Neuronal stem cell (in vitro differentiated cells): Measurements from ENCODE around the gene HMCN1.

ENCODE experiments used
- DNase-seq: peaks from one replicate; pipeline ENCODE4 v3.0.0-alpha.2; 2013; ENCODE audit warnings: low spot score
- H2AFZ ChIP-seq: one replicate; pipeline ENCODE4 v1.6.1; 2013; ENCODE audit warnings: mild to moderate bottlenecking, low read length, inconsistent platforms
- H2AK5ac ChIP-seq: 2 replicates; pipeline ENCODE4 v1.6.1; 2013; ENCODE audit warnings: low read depth, mild to moderate bottlenecking, inconsistent platforms, low read length, moderate library complexity, mixed read lengths
- H2BK120ac ChIP-seq: 2 replicates; pipeline ENCODE4 v1.6.1; 2013; ENCODE audit warnings: low read depth, mild to moderate bottlenecking, inconsistent platforms, low read length, moderate library complexity, mixed read lengths
- H2BK12ac ChIP-seq: one replicate; pipeline ENCODE4 v1.6.1; 2013; ENCODE audit warnings: low read length, inconsistent platforms
- H2BK15ac ChIP-seq: 2 replicates; pipeline ENCODE4 v1.6.1; 2013; ENCODE audit warnings: mild to moderate bottlenecking, low read length, inconsistent platforms, mixed read lengths
- H2BK5ac ChIP-seq: one replicate; pipeline ENCODE4 v1.6.1; 2013; ENCODE audit warnings: inconsistent platforms, mild to moderate bottlenecking, low read length, moderate library complexity
- H3K14ac ChIP-seq: one replicate; pipeline ENCODE4 v1.6.1; 2013; ENCODE audit warnings: low read length, inconsistent platforms
- H3K18ac ChIP-seq: 2 replicates; pipeline ENCODE4 v1.6.1; 2013; ENCODE audit warnings: low read length, inconsistent platforms
- H3K23ac ChIP-seq: 2 replicates; pipeline ENCODE4 v1.6.1; 2013; ENCODE audit warnings: low read depth, mild to moderate bottlenecking, mixed read lengths, low read length, inconsistent platforms; ENCODE audit not compliant: poor library complexity
- H3K27ac ChIP-seq: replicated peaks from 3 replicates; pipeline ENCODE4 v1.5.1; 2013; ENCODE audit warnings: low read length, inconsistent platforms
- H3K27me3 ChIP-seq, 3 experiments: 2 replicates each; pipeline ENCODE4 v1.6.1; 2013; ENCODE audit warnings: low read length in 3 of 3, mild to moderate bottlenecking in 2 of 3, inconsistent platforms in 1 of 3, low read depth in 1 of 3, mixed read lengths in 1 of 3, moderate library complexity in 1 of 3; ENCODE audit not compliant: control insufficient read depth in 3 of 3, insufficient read depth in 3 of 3
- H3K36me3 ChIP-seq, 2 donors: replicated peaks in 1 of 2; 2 replicates each; pipeline ENCODE4 v1.6.1; 2013; ENCODE audit warnings: low read length in 2 of 2; ENCODE audit not compliant: control insufficient read depth in 2 of 2, insufficient read depth in 2 of 2
- H3K4ac ChIP-seq: 2 replicates; pipeline ENCODE4 v1.6.1; 2013; ENCODE audit warnings: inconsistent platforms, mild to moderate bottlenecking, low read length, moderate library complexity
- H3K4me1 ChIP-seq, 2 donors: 1 replicate in 1 of 2; 2 replicates in 1 of 2; pipeline ENCODE4 v1.6.1; 2013; ENCODE audit warnings: low read length in 2 of 2, low read depth in 1 of 2; ENCODE audit not compliant: control insufficient read depth in 2 of 2, insufficient read depth in 1 of 2
- H3K4me2 ChIP-seq: one replicate; pipeline ENCODE4 v1.6.1; 2013; ENCODE audit warnings: mild to moderate bottlenecking, low read length, inconsistent platforms; ENCODE audit not compliant: insufficient read depth, poor library complexity, severe bottlenecking
- H3K4me3 ChIP-seq, 2 donors: 2 replicates each; pipeline ENCODE4 v1.5.1; 2013; ENCODE audit warnings: low read length in 2 of 2, mild to moderate bottlenecking in 2 of 2, inconsistent platforms in 1 of 2, moderate library complexity in 1 of 2
- H3K79me1 ChIP-seq: one replicate; pipeline ENCODE4 v1.6.1; 2013; ENCODE audit warnings: low read depth, mild to moderate bottlenecking, inconsistent platforms, low read length, moderate library complexity
- H3K9ac ChIP-seq: one replicate; pipeline ENCODE4 v1.6.1; 2013; ENCODE audit warnings: mild to moderate bottlenecking, low read depth, low read length, inconsistent platforms; ENCODE audit not compliant: poor library complexity
- H3K9me3 ChIP-seq, 2 donors: replicated peaks in 1 of 2; 2 replicates each; pipeline versions ENCODE3 to v1.6.1; 2013; ENCODE audit warnings: low read length in 2 of 2, mild to moderate bottlenecking in 2 of 2, inconsistent platforms in 1 of 2, low read depth in 1 of 2, mixed read lengths in 1 of 2, moderate library complexity in 1 of 2; ENCODE audit not compliant: control insufficient read depth in 2 of 2, insufficient read depth in 1 of 2
- H4K8ac ChIP-seq: one replicate; pipeline ENCODE4 v1.6.1; 2013; ENCODE audit warnings: low read depth, mild to moderate bottlenecking, inconsistent platforms, low read length, moderate library complexity
- H4K91ac ChIP-seq: one replicate; pipeline ENCODE4 v1.6.1; 2013; ENCODE audit warnings: low read length, low read depth, mild to moderate bottlenecking, inconsistent platforms; ENCODE audit not compliant: poor library complexity
- whole genome bisulfite sequencing, 2 donors: extraction: QIAGEN DNeasy Blood & Tissue Kit; methylation state at CpG; one replicate each; pipeline ENCODE4 v1.1.7; 2013; ENCODE audit warnings: missing lambda C conversion rate in 2 of 2, mixed read lengths in 1 of 2; ENCODE audit not compliant: insufficient read length in 2 of 2, insufficient replicate concordance in 1 of 2; ENCODE audit errors: extremely low coverage in 2 of 2; 5-methylcytosine and 5-hydroxymethylcytosine counted together

Gene HMCN1

GRCh38 chr1:186014370-186015037 lies 280.3 kb downstream of the HMCN1 start:
- no peak overlapping the region for H2BK120ac ChIP-seq
- H3K14ac ChIP-seq, result no peak overlapping the region
- no peak overlapping the region for H4K91ac ChIP-seq
- H3K4ac ChIP-seq, result no peak overlapping the region
- H3K4me1 ChIP-seq, result no peaks in the 10 kb centered on the region
- no peak overlapping the region for H3K9ac ChIP-seq
- no peak overlapping the region for H3K27ac ChIP-seq
- H3K79me1 ChIP-seq, result no peaks in the 10 kb centered on the region
- no peak overlapping the region for H3K4me2 ChIP-seq
- no peaks in the 10 kb centered on the region for H3K27me3 ChIP-seq
- H2BK15ac ChIP-seq, result no peak overlapping the region
- no peak overlapping the region for H3K18ac ChIP-seq
- no peak overlapping the region for H4K8ac ChIP-seq
- DNase-seq, result no peak
- no peak overlapping the region for H3K23ac ChIP-seq
- H2BK5ac ChIP-seq, result no peak overlapping the region
- no peak overlapping the region for H2AK5ac ChIP-seq
- no peaks in the 10 kb centered on the region for H3K9me3 ChIP-seq
- H2BK12ac ChIP-seq, result no peak overlapping the region
- H2AFZ ChIP-seq, result no peak overlapping the region
- no peak overlapping the region for H3K4me3 ChIP-seq
- H3K36me3 ChIP-seq, result no peaks in the 10 kb centered on the region

- Histone ChIP-seq H2BK12ac (no peak overlapping the region), H2BK5ac (no peak overlapping the region), H2AFZ (no peak overlapping the region), H2AK5ac (no peak overlapping the region), H4K91ac (no peak overlapping the region), H3K4me2 (no peak overlapping the region), H3K27ac (no peak overlapping the region), H3K36me3 (no peaks in the 10 kb centered on the region), H3K4me3 (no peak overlapping the region), H4K8ac (no peak overlapping the region), H3K27me3 (no peaks in the 10 kb centered on the region), H3K9ac (no peak overlapping the region), H3K9me3 (no peaks in the 10 kb centered on the region), H3K4me1 (no peaks in the 10 kb centered on the region), H3K23ac (no peak overlapping the region), H2BK15ac (no peak overlapping the region), H3K18ac (no peak overlapping the region), H2BK120ac (no peak overlapping the region), H3K14ac (no peak overlapping the region), H3K79me1 (no peaks in the 10 kb centered on the region), H3K4ac (no peak overlapping the region)
- no peak for DNase-seq
These were observed 282.7 kb downstream of the HMCN1 start for GRCh38 chr1:186016856-186017255.

GRCh38 chr1:186022184-186022583 lies 288.0 kb downstream of the HMCN1 start:
- no peak overlapping the region for H3K4me3 ChIP-seq
- no peak overlapping the region for H3K14ac ChIP-seq
- WGBS, 2 donors, result no CpG with 5 or more reads among the region's 1 CpG
- no peak overlapping the region for H2AK5ac ChIP-seq
- no peak overlapping the region for H3K23ac ChIP-seq
- no peak overlapping the region for H2AFZ ChIP-seq
- no peak overlapping the region for H4K8ac ChIP-seq
- no peak overlapping the region for H3K9ac ChIP-seq
- no peaks in the 10 kb centered on the region for H3K4me1 ChIP-seq
- H3K36me3 ChIP-seq, result peaks cover 0 to 2% of the 10 kb centered on the region in 2 donors
- H2BK15ac ChIP-seq, result no peak overlapping the region
- H2BK120ac ChIP-seq, result no peak overlapping the region
- H3K4ac ChIP-seq, result no peak overlapping the region
- no peak overlapping the region for H3K4me2 ChIP-seq
- no peak overlapping the region for H2BK12ac ChIP-seq
- no peak overlapping the region for H3K18ac ChIP-seq
- H3K27ac ChIP-seq, result no peak overlapping the region
- no peak overlapping the region for H2BK5ac ChIP-seq
- no peaks in the 10 kb centered on the region for H3K9me3 ChIP-seq
- no peaks in the 10 kb centered on the region for H3K79me1 ChIP-seq
- no peak overlapping the region for H4K91ac ChIP-seq
- no peak for DNase-seq
- H3K27me3 ChIP-seq, result no peaks in the 10 kb centered on the region

GRCh38 chr1:186026946-186027345 lies 292.8 kb downstream of the HMCN1 start:
- no CpG with 5 or more reads among the region's 1 CpG for WGBS, 2 donors

More at GRCh38 chr1:186026946-186027345, 292.8 kb downstream of the HMCN1 start:
- Histone ChIP-seq H2BK12ac (no peak overlapping the region), H3K4me1 (no peaks in the 10 kb centered on the region), H2BK120ac (no peak overlapping the region), H3K27ac (no peak overlapping the region), H2AFZ (no peak overlapping the region), H3K23ac (no peak overlapping the region), H3K79me1 (no peaks in the 10 kb centered on the region), H3K4ac (no peak overlapping the region), H3K4me3 (no peak overlapping the region), H3K9me3 (no peaks in the 10 kb centered on the region), H3K18ac (no peak overlapping the region), H2BK15ac (no peak overlapping the region), H2AK5ac (no peak overlapping the region), H3K36me3 (peaks cover 0 to 2% of the 10 kb centered on the region in 2 donors), H4K91ac (no peak overlapping the region), H4K8ac (no peak overlapping the region), H3K14ac (no peak overlapping the region), H3K27me3 (no peaks in the 10 kb centered on the region), H2BK5ac (no peak overlapping the region), H3K9ac (no peak overlapping the region), H3K4me2 (no peak overlapping the region)
- DNase-seq, result no peak
